Neural progenitor cell (in vitro differentiated cells): Measurements from ENCODE around the gene ITGA8. TPM values are rescaled to one million over a fixed set of nuclear protein-coding genes. Genes with fewer than 3 reads are reported as not detected.

Experiments used
- DNase-seq: peaks from one replicate; pipeline ENCODE4 v3.0.0-alpha.2; 2016; ENCODE audit warnings: low spot score
- H2AFZ ChIP-seq: fragments of 200-600 bp; sonication (generic); replicated peaks from 2 replicates; pipeline ENCODE4 v1.6.1; 2016; ENCODE audit warnings: antibody characterized with exemption
- H3F3A ChIP-seq: fragments of 200-600 bp; sonication (generic); 2 replicates; pipeline ENCODE4 v1.6.1; 2016; ENCODE audit warnings: antibody characterized with exemption, low read depth
- H3K27ac ChIP-seq: fragments of 200-600 bp; sonication (generic); 2 replicates; pipeline ENCODE4 v1.5.1; 2016; ENCODE audit warnings: mild to moderate bottlenecking
- H3K27me3 ChIP-seq: fragments of 200-600 bp; sonication (generic); 2 replicates; pipeline ENCODE4 v1.6.1; 2016; ENCODE audit warnings: mild to moderate bottlenecking, moderate library complexity
- H3K36me3 ChIP-seq: fragments of 200-600 bp; sonication (generic); 2 replicates; pipeline ENCODE4 v1.5.1; 2016
- H3K4me1 ChIP-seq: fragments of 200-600 bp; sonication (generic); 2 replicates; pipeline ENCODE4 v1.6.1; 2016; ENCODE audit warnings: mixed run types
- H3K4me2 ChIP-seq: fragments of 200-600 bp; sonication (generic); 2 replicates; pipeline ENCODE4 v1.6.1; 2016
- H3K4me3 ChIP-seq: fragments of 200-600 bp; sonication (generic); 2 replicates; pipeline ENCODE4 v1.5.1; 2016
- H3K79me2 ChIP-seq: fragments of 200-600 bp; sonication (generic); 2 replicates; pipeline ENCODE4 v1.6.1; 2016; ENCODE audit warnings: low read depth
- H3K9ac ChIP-seq: fragments of 200-600 bp; sonication (generic); 2 replicates; pipeline ENCODE4 v1.6.1; 2016
- H3K9me3 ChIP-seq: fragments of 200-600 bp; sonication (generic); 2 replicates; pipeline ENCODE4 v1.5.1; 2016; ENCODE audit warnings: low read depth
- H4K20me1 ChIP-seq: fragments of 200-600 bp; sonication (generic); 2 replicates; pipeline ENCODE4 v1.6.1; 2016; ENCODE audit warnings: low read depth
- H3K27ac Mint-ChIP-seq: 3 replicates; pipeline ENCODE4 v1.8.0; 2021; ENCODE audit warnings: mixed read lengths
- H3K27me3 Mint-ChIP-seq: 2 replicates; pipeline ENCODE4 v1.8.0; 2022; ENCODE audit warnings: low read depth, mild to moderate bottlenecking, inconsistent platforms, moderate library complexity, mixed read lengths; ENCODE audit not compliant: insufficient read depth
- H3K36me3 Mint-ChIP-seq: 3 replicates; pipeline ENCODE4 v1.8.0; 2021; ENCODE audit warnings: mixed read lengths
- H3K4me1 Mint-ChIP-seq: 3 replicates; pipeline ENCODE4 v1.8.0; 2021; ENCODE audit warnings: mixed read lengths
- H3K4me3 Mint-ChIP-seq: 3 replicates; pipeline ENCODE4 v1.8.0; 2021; ENCODE audit warnings: mild to moderate bottlenecking, moderate library complexity, mixed read lengths
- H3K9me3 Mint-ChIP-seq: 3 replicates; pipeline ENCODE4 v1.8.0; 2020; ENCODE audit warnings: mixed read lengths
- CTCF ChIP-seq: fragments of 200-600 bp; sonication (generic); IDR thresholded peaks from 2 replicates; pipeline ENCODE4 v1.5.1; 2017; ENCODE audit warnings: antibody characterized with exemption, mild to moderate bottlenecking
- EZH2 ChIP-seq: fragments of 200-600 bp; sonication (generic); IDR thresholded peaks from 2 replicates; pipeline ENCODE4 v1.6.1; 2017; ENCODE audit warnings: antibody characterized with exemption, mild to moderate bottlenecking, moderate library complexity
- EZH2phosphoT487 ChIP-seq: fragments of 200-600 bp; sonication (generic); IDR thresholded peaks from 2 replicates; pipeline ENCODE4 v1.6.1; 2017; ENCODE audit warnings: antibody characterized with exemption
- total RNA-seq: library from RNA; depleted of rRNA; stranded (reverse); fragments of >200 nt; gene quantifications from 2 replicates; pipeline ENCODE4 v1.2.3, GENCODE V29; 2015; ENCODE audit warnings: low replicate concordance

Gene ITGA8
- total RNA-seq, 1 donor from 2014 or later, result 0.15 TPM

GRCh38 chr10:15723803-15724202 lies 4.1 kb upstream of the ITGA8 start:
- no peak for DNase-seq
- H3K9ac ChIP-seq, result no peak overlapping the region
- TF ChIP-seq CTCF (no peak), EZH2 (no peak), EZH2phosphoT487 (no peak)
- H3F3A ChIP-seq, result peaks cover 4% of the 10 kb centered on the region
- no peaks in the 10 kb centered on the region for H3K9me3 ChIP-seq
- Mint-ChIP-seq H3K4me3 (no peak overlapping the region), H3K27ac (no peak overlapping the region), H3K9me3 (no peaks in the 10 kb centered on the region), H3K27me3 (peaks cover 14% of the 10 kb centered on the region), H3K36me3 (no peaks in the 10 kb centered on the region), H3K4me1 (peaks cover 9% of the 10 kb centered on the region)
- no peaks in the 10 kb centered on the region for H3K36me3 ChIP-seq
- H3K4me2 ChIP-seq, result no peak overlapping the region
- H3K4me1 ChIP-seq, result no peaks in the 10 kb centered on the region
- peaks cover 45% of the 10 kb centered on the region for H3K27me3 ChIP-seq
- no peaks in the 10 kb centered on the region for H3K79me2 ChIP-seq
- H4K20me1 ChIP-seq, result peaks cover 5% of the 10 kb centered on the region
- no peak overlapping the region for H3K4me3 ChIP-seq
- H3K27ac ChIP-seq, result no peak overlapping the region
- no peak overlapping the region for H2AFZ ChIP-seq

DNA sequence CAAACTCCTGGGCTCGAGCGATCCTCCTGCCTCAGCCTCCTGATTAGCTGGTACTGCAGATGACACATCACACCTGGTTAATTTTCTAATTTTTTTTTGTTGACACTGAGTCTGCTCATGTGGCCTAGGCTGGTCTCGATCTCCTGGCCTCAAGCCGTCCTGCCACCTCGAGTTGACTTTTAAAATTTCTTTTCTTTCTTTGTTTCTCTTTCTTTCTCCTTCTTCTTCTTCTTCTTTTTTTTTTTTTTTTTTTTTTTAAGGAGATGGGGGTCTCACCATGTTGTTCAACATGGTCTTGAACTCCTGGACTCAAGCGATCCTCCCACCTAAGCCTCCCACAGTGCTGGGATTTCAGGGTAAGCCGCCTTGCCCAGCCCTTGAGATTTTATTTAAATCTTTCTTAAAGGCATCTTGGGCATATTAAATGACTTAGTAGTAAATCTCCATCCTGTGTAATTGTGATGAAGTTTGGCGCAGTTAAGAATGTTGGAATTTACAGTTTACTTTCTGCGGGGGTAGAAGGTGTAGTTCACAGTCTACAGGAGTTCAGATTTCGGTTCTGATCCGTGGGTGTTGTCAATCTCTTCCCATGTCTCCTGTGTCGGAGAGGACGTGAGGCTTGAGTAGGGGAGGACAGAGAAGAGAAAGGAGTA lies 1.0 kb upstream of the ITGA8 start:
- no peaks in the 10 kb centered on the region for H3K79me2 ChIP-seq
- H2AFZ ChIP-seq, result no peak overlapping the region
- Mint-ChIP-seq H3K36me3 (no peaks in the 10 kb centered on the region), H3K27ac (no peak overlapping the region), H3K27me3 (peaks cover 17% of the 10 kb centered on the region), H3K9me3 (no peaks in the 10 kb centered on the region), H3K4me3 (peak overlapping the region; percentile 86), H3K4me1 (peaks cover 15% of the 10 kb centered on the region)
- no peak overlapping the region for H3K4me3 ChIP-seq
- no peaks in the 10 kb centered on the region for H3K4me1 ChIP-seq
- no peak overlapping the region for H3K4me2 ChIP-seq
- H3K9ac ChIP-seq, result no peak overlapping the region
- peaks cover 74% of the 10 kb centered on the region for H3K27me3 ChIP-seq
- H3K36me3 ChIP-seq, result no peaks in the 10 kb centered on the region
- DNase-seq, result no peak
- H3K27ac ChIP-seq, result no peak overlapping the region
- H3K9me3 ChIP-seq, result no peaks in the 10 kb centered on the region
- TF ChIP-seq EZH2phosphoT487 (no peak), CTCF (no peak), EZH2 (no peak)
- peaks cover 15% of the 10 kb centered on the region for H3F3A ChIP-seq
- peaks cover 11% of the 10 kb centered on the region for H4K20me1 ChIP-seq

GRCh38 chr10:15719049-15719898 lies 448 bp downstream of the ITGA8 start:
- Histone ChIP-seq H4K20me1 (peaks cover 11% of the 10 kb centered on the region), H3K36me3 (no peaks in the 10 kb centered on the region), H2AFZ (peak overlapping the region; percentile 69), H3K27ac (no peak overlapping the region), H3K9ac (no peak overlapping the region), H3F3A (peaks cover 15% of the 10 kb centered on the region), H3K4me3 (peak overlapping the region; percentile 58), H3K4me2 (peak overlapping the region; percentile 89), H3K4me1 (no peaks in the 10 kb centered on the region), H3K79me2 (no peaks in the 10 kb centered on the region), H3K9me3 (no peaks in the 10 kb centered on the region), H3K27me3 (peaks cover 86% of the 10 kb centered on the region)
- no peaks in the 10 kb centered on the region for H3K9me3 Mint-ChIP-seq
- peaks cover 10% of the 10 kb centered on the region for H3K4me1 Mint-ChIP-seq
- H3K4me3 Mint-ChIP-seq, result peak overlapping the region; percentile 91
- H3K36me3 Mint-ChIP-seq, result no peaks in the 10 kb centered on the region
- H3K27ac Mint-ChIP-seq, result peak overlapping the region; percentile 46
- TF ChIP-seq EZH2 (peak; percentile 86), EZH2phosphoT487 (peak; percentile 65), CTCF (no peak)
- peak; percentile 61 for DNase-seq
- peaks cover 17% of the 10 kb centered on the region for H3K27me3 Mint-ChIP-seq
